PC-9 (cell line): ENCODE measurements around the gene AFAP1.

Source experiments
- EZH2 ChIP-seq: fragments of 200-600 bp; sonication (generic); IDR thresholded peaks from 2 replicates; pipeline ENCODE4 v1.8.0; 2017; ENCODE audit warnings: antibody characterized with exemption, low read depth
- TF ChIP-seq, protein P1 (sequence below): fragments of 200-600 bp; sonication (generic); conservative IDR thresholded peaks from 2 replicates; pipeline ENCODE4 v1.6.1; 2017; ENCODE audit warnings: mixed run types, antibody characterized with exemption, mild to moderate bottlenecking, moderate library complexity

DNA sequence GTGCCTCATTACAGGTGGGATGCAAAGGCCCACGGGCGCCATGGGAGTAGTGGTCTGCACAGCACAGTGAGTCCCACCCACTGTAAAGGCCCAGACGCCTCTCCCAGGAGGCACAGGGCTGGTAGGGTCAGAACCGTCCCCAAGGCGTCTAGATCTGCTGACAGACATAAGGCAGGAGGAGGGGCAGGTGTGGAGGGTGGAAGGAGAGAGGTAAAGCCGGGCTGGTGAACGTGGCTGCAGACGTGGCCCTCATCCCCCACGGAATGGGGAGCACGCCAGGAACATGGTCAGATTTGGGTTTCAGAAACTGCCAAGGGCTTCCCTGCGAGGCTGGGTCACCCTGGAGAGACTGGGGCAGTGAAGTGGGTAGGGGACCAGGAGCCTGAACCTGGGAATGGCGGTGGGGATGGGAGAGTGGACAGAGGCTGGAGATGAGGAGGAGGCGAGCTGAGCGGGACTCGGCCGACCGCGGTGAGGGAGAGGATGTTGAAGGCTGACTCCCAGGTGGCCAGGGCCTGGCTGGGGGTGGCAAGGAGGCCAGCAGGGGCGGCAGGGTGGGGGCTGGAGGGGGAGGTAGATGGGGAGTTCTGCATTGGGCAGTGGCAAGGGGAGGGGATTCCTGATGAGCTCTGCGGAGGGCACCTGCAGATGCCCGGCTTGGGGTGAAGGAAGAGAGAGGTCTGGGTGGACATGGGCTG, 184.9 kb downstream of the AFAP1 start:
- TF ChIP-seq, protein P1, sequence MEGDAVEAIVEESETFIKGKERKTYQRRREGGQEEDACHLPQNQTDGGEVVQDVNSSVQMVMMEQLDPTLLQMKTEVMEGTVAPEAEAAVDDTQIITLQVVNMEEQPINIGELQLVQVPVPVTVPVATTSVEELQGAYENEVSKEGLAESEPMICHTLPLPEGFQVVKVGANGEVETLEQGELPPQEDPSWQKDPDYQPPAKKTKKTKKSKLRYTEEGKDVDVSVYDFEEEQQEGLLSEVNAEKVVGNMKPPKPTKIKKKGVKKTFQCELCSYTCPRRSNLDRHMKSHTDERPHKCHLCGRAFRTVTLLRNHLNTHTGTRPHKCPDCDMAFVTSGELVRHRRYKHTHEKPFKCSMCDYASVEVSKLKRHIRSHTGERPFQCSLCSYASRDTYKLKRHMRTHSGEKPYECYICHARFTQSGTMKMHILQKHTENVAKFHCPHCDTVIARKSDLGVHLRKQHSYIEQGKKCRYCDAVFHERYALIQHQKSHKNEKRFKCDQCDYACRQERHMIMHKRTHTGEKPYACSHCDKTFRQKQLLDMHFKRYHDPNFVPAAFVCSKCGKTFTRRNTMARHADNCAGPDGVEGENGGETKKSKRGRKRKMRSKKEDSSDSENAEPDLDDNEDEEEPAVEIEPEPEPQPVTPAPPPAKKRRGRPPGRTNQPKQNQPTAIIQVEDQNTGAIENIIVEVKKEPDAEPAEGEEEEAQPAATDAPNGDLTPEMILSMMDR: no peak
- TF ChIP-seq EZH2: no peak
